Chondrocyte (in vitro differentiated cells): ENCODE measurements around the gene TMEM18. TPM values are rescaled to one million over a fixed set of nuclear protein-coding genes. Genes with fewer than 3 reads are reported as not detected.

ENCODE experiments used
- DNase-seq: peaks from one replicate; pipeline ENCODE4 v3.0.0; 2021; ENCODE audit warnings: mixed read lengths, low spot score
- H3K27ac Mint-ChIP-seq: one replicate; pipeline ENCODE4 v1.8.0; 2021; ENCODE audit warnings: mild to moderate bottlenecking, moderate library complexity, mixed read lengths; ENCODE audit not compliant: unreplicated experiment
- H3K27me3 Mint-ChIP-seq: 2 replicates; pipeline ENCODE4 v1.8.0; 2021; ENCODE audit warnings: low read depth, mixed read lengths
- H3K36me3 Mint-ChIP-seq: 2 replicates; pipeline ENCODE4 v1.8.0; 2021; ENCODE audit warnings: low read depth, mixed read lengths
- H3K4me1 Mint-ChIP-seq: 2 replicates; pipeline ENCODE4 v1.8.0; 2021; ENCODE audit warnings: low read depth, mild to moderate bottlenecking, mixed read lengths
- H3K4me3 Mint-ChIP-seq: one replicate; pipeline ENCODE4 v1.8.0; 2021; ENCODE audit warnings: mild to moderate bottlenecking, moderate library complexity, mixed read lengths; ENCODE audit not compliant: unreplicated experiment
- H3K9me3 Mint-ChIP-seq: 2 replicates; pipeline ENCODE4 v1.8.0; 2021; ENCODE audit warnings: low read depth, mixed read lengths
- CTCF ChIP-seq: fragments of 200-600 bp; sonication (generic); IDR thresholded peaks from 2 replicates; pipeline ENCODE4 v1.5.0; 2021; ENCODE audit warnings: antibody characterized with exemption, mild to moderate bottlenecking, moderate library complexity
- total RNA-seq: library from RNA; stranded (reverse); gene quantifications from 3 replicates; pipeline ENCODE4 v1.2.1, GENCODE V29; 2021

Gene TMEM18
- total RNA-seq, 1 donor from 2014 or later: 33.9 TPM

- no peak for TF ChIP-seq CTCF
- no peak for DNase-seq
- peaks cover 1% of the 10 kb centered on the region for H3K36me3 Mint-ChIP-seq
- H3K4me3 Mint-ChIP-seq: no peak overlapping the region
- H3K4me1 Mint-ChIP-seq: no peaks in the 10 kb centered on the region
- H3K27me3 Mint-ChIP-seq: no peaks in the 10 kb centered on the region
- H3K9me3 Mint-ChIP-seq: peaks cover 10% of the 10 kb centered on the region
- H3K27ac Mint-ChIP-seq: no peak overlapping the region
Measured at GRCh38 chr2:620471-621302, 56.5 kb downstream of the TMEM18 start.

GRCh38 chr2:620004-620403 lies 57.2 kb downstream of the TMEM18 start:
- Mint-ChIP-seq H3K4me1 (no peaks in the 10 kb centered on the region), H3K4me3 (no peak overlapping the region), H3K36me3 (peaks cover 1% of the 10 kb centered on the region), H3K9me3 (peaks cover 10% of the 10 kb centered on the region), H3K27ac (no peak overlapping the region), H3K27me3 (no peaks in the 10 kb centered on the region)
- no peak for TF ChIP-seq CTCF
- DNase-seq: no peak

- no peak for TF ChIP-seq CTCF
- Mint-ChIP-seq H3K9me3 (peaks cover 10% of the 10 kb centered on the region), H3K27me3 (no peaks in the 10 kb centered on the region), H3K36me3 (peaks cover 1% of the 10 kb centered on the region), H3K4me3 (no peak overlapping the region), H3K4me1 (no peaks in the 10 kb centered on the region), H3K27ac (no peak overlapping the region)
- no peak for DNase-seq
Measured at GRCh38 chr2:618422-618990, 58.7 kb downstream of the TMEM18 start.

- TF ChIP-seq CTCF: no peak
- no peak for DNase-seq
- peaks cover 1% of the 10 kb centered on the region for H3K36me3 Mint-ChIP-seq
- H3K4me3 Mint-ChIP-seq: no peak overlapping the region
- H3K27me3 Mint-ChIP-seq: no peaks in the 10 kb centered on the region
- no peaks in the 10 kb centered on the region for H3K4me1 Mint-ChIP-seq
- no peak overlapping the region for H3K27ac Mint-ChIP-seq
- H3K9me3 Mint-ChIP-seq: peaks cover 10% of the 10 kb centered on the region
Measured at GRCh38 chr2:618005-618404, 59.2 kb downstream of the TMEM18 start.
